OCI-LY7 (cell line): ENCODE data around the gene DNAH14. TPM values are rescaled to one million over a fixed set of nuclear protein-coding genes. Genes with fewer than 3 reads are reported as not detected.

ENCODE experiments used
- BruUV-seq: library from RNA; stranded (reverse); fragments of 400-500 nt; replicated peaks from 2 replicates; lab custom pipeline; 2021; lab: Mats Ljungman, UMichigan
- CTCF ChIA-PET: fragments of 300-600 bp; sonication (Branson Sonifier 250); formaldehyde crosslinking; loops from one replicate; lab custom pipeline; 2022; ENCODE audit warnings: antibody characterized with exemption; ENCODE audit not compliant: unreplicated experiment; lab: Charles Lee
- POLR2A ChIA-PET: fragments of 300-600 bp; sonication (Branson Sonifier 250); formaldehyde crosslinking; loops from one replicate; lab custom pipeline; 2022; ENCODE audit warnings: antibody characterized with exemption; lab: Charles Lee
- DNase-seq: peaks from one replicate; pipeline ENCODE4 v3.0.0-alpha.2; 2015; ENCODE audit warnings: low spot score
- H2AFZ ChIP-seq: fragments of 200-600 bp; sonication (generic), shearing (Covaris generic); 2 replicates; pipeline ENCODE4 v1.6.1; 2014; ENCODE audit warnings: mild to moderate bottlenecking, antibody characterized with exemption, low read length, moderate library complexity
- H3K27ac ChIP-seq: fragments of 200-600 bp; sonication (generic); 2 replicates; pipeline ENCODE4 v1.5.1; 2014; ENCODE audit warnings: mixed run types, low read depth, mild to moderate bottlenecking, moderate library complexity, low read length, inconsistent platforms; ENCODE audit not compliant: poor library complexity, severe bottlenecking
- H3K36me3 ChIP-seq: fragments of 200-600 bp; sonication (generic); 2 replicates; pipeline ENCODE4 v1.6.1; 2014; ENCODE audit warnings: mild to moderate bottlenecking, antibody characterized with exemption, low read length, moderate library complexity, mixed read lengths; ENCODE audit not compliant: insufficient read depth
- H3K4me1 ChIP-seq: fragments of 200-600 bp; sonication (generic); 2 replicates; pipeline ENCODE4 v1.5.1; 2014; ENCODE audit warnings: mild to moderate bottlenecking, low read length; ENCODE audit not compliant: insufficient read depth, poor library complexity, severe bottlenecking
- H3K4me2 ChIP-seq: fragments of 200-600 bp; sonication (generic); 2 replicates; pipeline ENCODE4 v1.6.1; 2014; ENCODE audit warnings: mild to moderate bottlenecking, low read length
- H3K4me3 ChIP-seq: fragments of 200-600 bp; sonication (generic); 2 replicates; pipeline ENCODE4 v1.5.1; 2014; ENCODE audit warnings: mild to moderate bottlenecking, low read depth, low read length; ENCODE audit not compliant: poor library complexity, severe bottlenecking
- H3K79me2 ChIP-seq: fragments of 200-600 bp; sonication (generic); 2 replicates; pipeline ENCODE4 v1.6.1; 2016; ENCODE audit warnings: low read depth, mild to moderate bottlenecking, low read length, moderate library complexity, mixed read lengths; ENCODE audit not compliant: insufficient read depth
- H3K9me2 ChIP-seq: fragments of 200-600 bp; sonication (generic); 2 replicates; pipeline ENCODE4 v1.6.1; 2016; ENCODE audit warnings: mild to moderate bottlenecking, low read length, mixed read lengths; ENCODE audit not compliant: insufficient read depth
- H3K9me3 ChIP-seq: fragments of 200-600 bp; sonication (generic); 2 replicates; pipeline ENCODE4 v1.6.1; 2014; ENCODE audit warnings: mild to moderate bottlenecking, mixed run types, low read length, mixed read lengths
- H4K20me1 ChIP-seq: fragments of 200-600 bp; sonication (generic); 2 replicates; pipeline ENCODE4 v1.6.1; 2014; ENCODE audit warnings: mild to moderate bottlenecking, antibody characterized with exemption, low read length, moderate library complexity, mixed read lengths; ENCODE audit not compliant: insufficient read depth
- CTCF ChIP-seq: fragments of 200-600 bp; sonication (generic); conservative IDR thresholded peaks from 2 replicates; pipeline ENCODE4 v1.5.1; 2014; ENCODE audit warnings: mild to moderate bottlenecking, antibody characterized with exemption, low read length, moderate library complexity, mixed read lengths
- EZH2phosphoT487 ChIP-seq: fragments of 200-600 bp; sonication (generic); IDR thresholded peaks from 2 replicates; pipeline ENCODE4 v1.6.1; 2018; ENCODE audit warnings: low read depth, borderline replicate concordance, mild to moderate bottlenecking, mixed run types, antibody characterized with exemption, low read length, moderate library complexity, mixed read lengths
- intact Hi-C: fragments of 100-400 bp; cut with micrococcal nuclease; formaldehyde crosslinking; loops from one replicate; pipeline ENCODE4 v1.10.0; 2022; ENCODE audit not compliant: unreplicated experiment
- total RNA-seq, 2 experiments: library from RNA; depleted of rRNA in 1 of 2; stranded (reverse); fragments of >200 nt in 1 of 2; shearing (Covaris generic) in 1 of 2; gene quantifications; 2 replicates each; pipeline ENCODE4 v1.2.3, GENCODE V29; 2014 to 2022

DNAH14 gene
- total RNA-seq, 2 experiments from 2014 or later, result not detected

- CTCF ChIA-PET, result no interaction called here
- POLR2A ChIA-PET, result interaction anchor here (0.6 to 1.0 kb wide), 2 partner anchors 10 to 30 kb away, joined by 3 read pairs; no protein-coding TSS in a partner anchor
- no peak for DNase-seq
- BruUV-seq, result no TSS peak
- H3K79me2 ChIP-seq, result no peaks in the 10 kb centered on the region
- H3K4me1 ChIP-seq, result no peaks in the 10 kb centered on the region
- intact Hi-C loops, result no loop called here
- H2AFZ ChIP-seq, result no peak overlapping the region
- no peaks in the 10 kb centered on the region for H4K20me1 ChIP-seq
- H3K36me3 ChIP-seq, result no peaks in the 10 kb centered on the region
- TF ChIP-seq EZH2phosphoT487, result no peak
- TF ChIP-seq CTCF, result no peak
- H3K9me2 ChIP-seq, result no peaks in the 10 kb centered on the region
- no peak overlapping the region for H3K27ac ChIP-seq
- no peaks in the 10 kb centered on the region for H3K9me3 ChIP-seq
- no peak overlapping the region for H3K4me2 ChIP-seq
- no peak overlapping the region for H3K4me3 ChIP-seq
Observed at GRCh38 chr1:225253784-225254183, 324.3 kb downstream of the DNAH14 start.

- no peaks in the 10 kb centered on the region for H3K9me2 ChIP-seq
- TF ChIP-seq CTCF (no peak), EZH2phosphoT487 (no peak)
- H3K9me3 ChIP-seq, result no peaks in the 10 kb centered on the region
- intact Hi-C loops, result no loop called here
- ChIA-PET POLR2A (no interaction called here), CTCF (no interaction called here)
- H3K36me3 ChIP-seq, result no peaks in the 10 kb centered on the region
- no peak overlapping the region for H3K27ac ChIP-seq
- no peaks in the 10 kb centered on the region for H3K79me2 ChIP-seq
- no peak for DNase-seq
- no peaks in the 10 kb centered on the region for H3K4me1 ChIP-seq
- H4K20me1 ChIP-seq, result no peaks in the 10 kb centered on the region
- no peak overlapping the region for H2AFZ ChIP-seq
- no peak overlapping the region for H3K4me2 ChIP-seq
- no TSS peak for BruUV-seq
- no peak overlapping the region for H3K4me3 ChIP-seq
Observed at GRCh38 chr1:225254676-225255075, 325.2 kb downstream of the DNAH14 start.

- Histone ChIP-seq H3K4me2 (no peak overlapping the region), H3K9me2 (no peaks in the 10 kb centered on the region), H3K36me3 (no peaks in the 10 kb centered on the region), H3K4me1 (no peaks in the 10 kb centered on the region), H3K79me2 (no peaks in the 10 kb centered on the region), H2AFZ (no peak overlapping the region), H3K27ac (no peak overlapping the region), H4K20me1 (no peaks in the 10 kb centered on the region), H3K9me3 (no peaks in the 10 kb centered on the region), H3K4me3 (no peak overlapping the region)
- CTCF ChIA-PET, result no interaction called here
- no peak for TF ChIP-seq CTCF
- no peak for TF ChIP-seq EZH2phosphoT487
- intact Hi-C loops, result no loop called here
- DNase-seq, result no peak
- no TSS peak for BruUV-seq
- POLR2A ChIA-PET, result no interaction called here
Observed at GRCh38 chr1:225257081-225257480, 327.6 kb downstream of the DNAH14 start.
